Upper lobe of left lung (tissue), 4 donors: Measurements from ENCODE around the gene ATP2B2.

Source experiments
- CTCF ChIP-seq, 6 experiments: fragments of 450-650 bp in 4 of 6; fragments of 200-600 bp in 2 of 6; sonication (generic) in 2 of 6; IDR thresholded peaks; one replicate each; pipeline ENCODE4 v1.5.1; 2016 to 2019; ENCODE audit warnings: antibody characterized with exemption in 6 of 6
- POLR2AphosphoS5 ChIP-seq, 2 donors: sonication (generic); formaldehyde crosslinking; IDR thresholded peaks; one replicate each; pipeline ENCODE4 v1.5.1; 2017; ENCODE audit warnings: antibody characterized with exemption in 2 of 2

GRCh38 chr3:10336761-10337160, 168.6 kb downstream of the ATP2B2 start:
- no peak for TF ChIP-seq CTCF (IDR thresholded peaks at IDR 0.05)
- TF ChIP-seq POLR2AphosphoS5 (IDR thresholded peaks at IDR 0.05), result no peak
